Left ventricle myocardium inferior (tissue), 1 donor: ENCODE data around the gene HES2. TPM values are rescaled to one million over a fixed set of nuclear protein-coding genes. Genes with fewer than 3 reads are reported as not detected.
A peak's percentile ranks its signal among the peaks of the same experiment; 100 is the strongest.

Experiments
- DNase-seq: peaks from one replicate; pipeline ENCODE4 v3.0.0-alpha.2; 2020
- H3K27ac ChIP-seq: fragments of 200-600 bp; replicated peaks from 2 replicates; pipeline ENCODE4 v1.8.0; 2021
- H3K27me3 ChIP-seq: fragments of 200-600 bp; 2 replicates; pipeline ENCODE4 v1.8.0; 2021; ENCODE audit warnings: low read depth
- H3K36me3 ChIP-seq: fragments of 200-600 bp; 2 replicates; pipeline ENCODE4 v1.8.0; 2021
- H3K4me1 ChIP-seq: fragments of 200-600 bp; 2 replicates; pipeline ENCODE4 v1.8.0; 2021
- H3K4me3 ChIP-seq: fragments of 200-600 bp; 2 replicates; pipeline ENCODE4 v1.8.0; 2021; ENCODE audit warnings: mild to moderate bottlenecking, moderate library complexity
- H3K9me3 ChIP-seq: fragments of 200-600 bp; replicated peaks from 2 replicates; pipeline ENCODE4 v1.8.0; 2021
- intact Hi-C: fragments of 100-400 bp; cut with micrococcal nuclease; formaldehyde crosslinking; loops from one replicate; pipeline ENCODE4 v1.11.0; 2022
- total RNA-seq: library from RNA; stranded (reverse); fragmentation: NEBNext Ultra II Directional; extraction: Animal tissue kit (Norgen Biotek cat#: 25700); gene quantifications from one replicate; pipeline ENCODE4 v1.2.1, GENCODE V29; 2021
- TF ChIP-seq, protein P1 (sequence below): fragments of 200-600 bp; IDR thresholded peaks from 2 replicates; pipeline ENCODE4 v1.8.0; 2021; ENCODE audit warnings: antibody characterized with exemption, mild to moderate bottlenecking, borderline replicate concordance
- donor health status: DM: no; HTN: yes; CAD: no; lungs with severe emphysema.

Gene HES2
- total RNA-seq, 1 donor from 2014 or later, result not detected

GRCh38 chr1:6389971-6390370 is 29.7 kb downstream of the HES2 start:
- Histone ChIP-seq H3K27ac (no peak overlapping the region), H3K9me3 (no peaks in the 10 kb centered on the region), H3K4me3 (no peak overlapping the region), H3K4me1 (peaks cover 27% of the 10 kb centered on the region), H3K36me3 (no peaks in the 10 kb centered on the region), H3K27me3 (no peaks in the 10 kb centered on the region)
- intact Hi-C loops, result no loop called here
- TF ChIP-seq, protein P1, sequence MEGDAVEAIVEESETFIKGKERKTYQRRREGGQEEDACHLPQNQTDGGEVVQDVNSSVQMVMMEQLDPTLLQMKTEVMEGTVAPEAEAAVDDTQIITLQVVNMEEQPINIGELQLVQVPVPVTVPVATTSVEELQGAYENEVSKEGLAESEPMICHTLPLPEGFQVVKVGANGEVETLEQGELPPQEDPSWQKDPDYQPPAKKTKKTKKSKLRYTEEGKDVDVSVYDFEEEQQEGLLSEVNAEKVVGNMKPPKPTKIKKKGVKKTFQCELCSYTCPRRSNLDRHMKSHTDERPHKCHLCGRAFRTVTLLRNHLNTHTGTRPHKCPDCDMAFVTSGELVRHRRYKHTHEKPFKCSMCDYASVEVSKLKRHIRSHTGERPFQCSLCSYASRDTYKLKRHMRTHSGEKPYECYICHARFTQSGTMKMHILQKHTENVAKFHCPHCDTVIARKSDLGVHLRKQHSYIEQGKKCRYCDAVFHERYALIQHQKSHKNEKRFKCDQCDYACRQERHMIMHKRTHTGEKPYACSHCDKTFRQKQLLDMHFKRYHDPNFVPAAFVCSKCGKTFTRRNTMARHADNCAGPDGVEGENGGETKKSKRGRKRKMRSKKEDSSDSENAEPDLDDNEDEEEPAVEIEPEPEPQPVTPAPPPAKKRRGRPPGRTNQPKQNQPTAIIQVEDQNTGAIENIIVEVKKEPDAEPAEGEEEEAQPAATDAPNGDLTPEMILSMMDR, result no peak
- no peak for DNase-seq

GRCh38 chr1:6386371-6386949 is 33.3 kb downstream of the HES2 start:
- DNase-seq, result no peak
- no peaks in the 10 kb centered on the region for H3K27me3 ChIP-seq
- no peaks in the 10 kb centered on the region for H3K9me3 ChIP-seq
- H3K4me3 ChIP-seq, result no peak overlapping the region
- no peaks in the 10 kb centered on the region for H3K36me3 ChIP-seq
- intact Hi-C loops, result no loop called here
- peaks cover 16% of the 10 kb centered on the region for H3K4me1 ChIP-seq
- TF ChIP-seq, protein P1, result no peak
- H3K27ac ChIP-seq, result peak overlapping the region; percentile 62

GRCh38 chr1:6385488-6386191 is 34.1 kb downstream of the HES2 start:
- intact Hi-C loops, result no loop called here
- Histone ChIP-seq H3K27ac (peak overlapping the region; percentile 62), H3K4me1 (peaks cover 16% of the 10 kb centered on the region), H3K9me3 (peaks cover under 1% of the 10 kb centered on the region), H3K27me3 (no peaks in the 10 kb centered on the region), H3K36me3 (no peaks in the 10 kb centered on the region), H3K4me3 (peak overlapping the region; percentile 28)
- TF ChIP-seq, protein P1, result no peak
- DNase-seq, result peak; percentile 42

- DNase-seq, result peak; percentile 38
- peak overlapping the region; percentile 62 for H3K27ac ChIP-seq
- H3K27me3 ChIP-seq, result no peaks in the 10 kb centered on the region
Observed at GRCh38 chr1:6384962-6385361, 34.8 kb downstream of the HES2 start.

DNA sequence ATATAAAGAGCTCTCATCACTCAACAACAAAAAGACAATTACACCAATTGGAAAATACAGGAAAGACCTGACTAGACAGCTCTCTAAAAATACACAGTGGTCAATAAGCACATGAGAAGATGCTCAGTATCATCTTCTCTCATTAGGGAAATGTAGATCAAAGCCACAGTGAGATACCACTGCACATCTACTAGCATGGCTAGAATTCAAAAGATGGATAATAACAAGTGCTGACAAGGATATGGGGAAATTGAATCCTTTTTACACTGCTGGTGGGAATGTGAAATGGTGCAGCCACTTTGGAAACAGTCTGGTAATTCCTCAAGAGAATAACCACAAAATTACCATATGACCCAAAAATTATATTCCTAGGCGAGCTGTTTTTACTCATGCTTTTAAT is 35.6 kb downstream of the HES2 start:
- peaks cover 16% of the 10 kb centered on the region for H3K4me1 ChIP-seq
- H3K27ac ChIP-seq, result no peak overlapping the region
- no peaks in the 10 kb centered on the region for H3K36me3 ChIP-seq
- TF ChIP-seq, protein P1, result no peak
- no peak for DNase-seq
- H3K9me3 ChIP-seq, result peaks cover 10% of the 10 kb centered on the region
- H3K27me3 ChIP-seq, result no peaks in the 10 kb centered on the region
- no peak overlapping the region for H3K4me3 ChIP-seq
- intact Hi-C loops, result no loop called here

More at GRCh38 chr1:6384962-6385361, 34.8 kb downstream of the HES2 start:
- no peaks in the 10 kb centered on the region for H3K36me3 ChIP-seq
- TF ChIP-seq, protein P1, result no peak
- intact Hi-C loops, result no loop called here
- peak overlapping the region; percentile 28 for H3K4me3 ChIP-seq
- peaks cover 16% of the 10 kb centered on the region for H3K4me1 ChIP-seq
- H3K9me3 ChIP-seq, result peaks cover 8% of the 10 kb centered on the region
